ENCODE results near the gene UBR3.

DNA sequence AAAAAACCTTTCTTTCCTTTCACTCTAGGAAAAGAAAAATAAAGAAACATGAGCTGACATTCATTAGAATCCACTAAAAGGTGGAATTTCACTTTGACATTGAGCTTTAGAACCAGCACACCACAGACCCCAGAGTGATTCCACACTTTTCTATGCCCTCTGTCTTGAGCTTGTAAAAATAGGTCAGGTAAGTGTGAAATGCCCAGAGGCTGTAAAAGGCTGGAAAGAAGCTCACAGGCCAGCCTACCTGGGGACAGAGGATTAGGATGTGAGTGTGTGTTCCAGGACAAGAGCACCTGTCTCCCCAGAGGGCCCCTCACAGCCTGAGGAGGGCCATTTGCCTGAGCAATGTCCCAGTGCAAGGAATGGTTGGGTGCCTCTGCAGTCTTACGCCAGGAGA, 294.4 kb downstream of the UBR3 start:
- no peak for TF ChIP-seq CTCF (IDR thresholded peaks at IDR 0.05; ENCODE audit: insufficient read depth, low read length)
- no peak for TF ChIP-seq POLR2AphosphoS5 (IDR thresholded peaks at IDR 0.05; ENCODE audit: low read depth)
- TF ChIP-seq, protein P1, sequence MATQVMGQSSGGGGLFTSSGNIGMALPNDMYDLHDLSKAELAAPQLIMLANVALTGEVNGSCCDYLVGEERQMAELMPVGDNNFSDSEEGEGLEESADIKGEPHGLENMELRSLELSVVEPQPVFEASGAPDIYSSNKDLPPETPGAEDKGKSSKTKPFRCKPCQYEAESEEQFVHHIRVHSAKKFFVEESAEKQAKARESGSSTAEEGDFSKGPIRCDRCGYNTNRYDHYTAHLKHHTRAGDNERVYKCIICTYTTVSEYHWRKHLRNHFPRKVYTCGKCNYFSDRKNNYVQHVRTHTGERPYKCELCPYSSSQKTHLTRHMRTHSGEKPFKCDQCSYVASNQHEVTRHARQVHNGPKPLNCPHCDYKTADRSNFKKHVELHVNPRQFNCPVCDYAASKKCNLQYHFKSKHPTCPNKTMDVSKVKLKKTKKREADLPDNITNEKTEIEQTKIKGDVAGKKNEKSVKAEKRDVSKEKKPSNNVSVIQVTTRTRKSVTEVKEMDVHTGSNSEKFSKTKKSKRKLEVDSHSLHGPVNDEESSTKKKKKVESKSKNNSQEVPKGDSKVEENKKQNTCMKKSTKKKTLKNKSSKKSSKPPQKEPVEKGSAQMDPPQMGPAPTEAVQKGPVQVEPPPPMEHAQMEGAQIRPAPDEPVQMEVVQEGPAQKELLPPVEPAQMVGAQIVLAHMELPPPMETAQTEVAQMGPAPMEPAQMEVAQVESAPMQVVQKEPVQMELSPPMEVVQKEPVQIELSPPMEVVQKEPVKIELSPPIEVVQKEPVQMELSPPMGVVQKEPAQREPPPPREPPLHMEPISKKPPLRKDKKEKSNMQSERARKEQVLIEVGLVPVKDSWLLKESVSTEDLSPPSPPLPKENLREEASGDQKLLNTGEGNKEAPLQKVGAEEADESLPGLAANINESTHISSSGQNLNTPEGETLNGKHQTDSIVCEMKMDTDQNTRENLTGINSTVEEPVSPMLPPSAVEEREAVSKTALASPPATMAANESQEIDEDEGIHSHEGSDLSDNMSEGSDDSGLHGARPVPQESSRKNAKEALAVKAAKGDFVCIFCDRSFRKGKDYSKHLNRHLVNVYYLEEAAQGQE (IDR thresholded peaks at IDR 0.05; ENCODE audit: insufficient replicate concordance, low read depth) = no peak
- TF ChIP-seq SPI1 (IDR thresholded peaks at IDR 0.05; ENCODE audit: borderline replicate concordance, low read depth) = no peak
- no peak for TF ChIP-seq GABPA (IDR thresholded peaks at IDR 0.05; ENCODE audit: low read depth)

Measured in HL-60 (cell line).